ENCODE results near the gene SYCP3.

GRCh38 chr12:101703487-101703886, 35.8 kb downstream of the SYCP3 start:
- TF ChIP-seq, protein P1, sequence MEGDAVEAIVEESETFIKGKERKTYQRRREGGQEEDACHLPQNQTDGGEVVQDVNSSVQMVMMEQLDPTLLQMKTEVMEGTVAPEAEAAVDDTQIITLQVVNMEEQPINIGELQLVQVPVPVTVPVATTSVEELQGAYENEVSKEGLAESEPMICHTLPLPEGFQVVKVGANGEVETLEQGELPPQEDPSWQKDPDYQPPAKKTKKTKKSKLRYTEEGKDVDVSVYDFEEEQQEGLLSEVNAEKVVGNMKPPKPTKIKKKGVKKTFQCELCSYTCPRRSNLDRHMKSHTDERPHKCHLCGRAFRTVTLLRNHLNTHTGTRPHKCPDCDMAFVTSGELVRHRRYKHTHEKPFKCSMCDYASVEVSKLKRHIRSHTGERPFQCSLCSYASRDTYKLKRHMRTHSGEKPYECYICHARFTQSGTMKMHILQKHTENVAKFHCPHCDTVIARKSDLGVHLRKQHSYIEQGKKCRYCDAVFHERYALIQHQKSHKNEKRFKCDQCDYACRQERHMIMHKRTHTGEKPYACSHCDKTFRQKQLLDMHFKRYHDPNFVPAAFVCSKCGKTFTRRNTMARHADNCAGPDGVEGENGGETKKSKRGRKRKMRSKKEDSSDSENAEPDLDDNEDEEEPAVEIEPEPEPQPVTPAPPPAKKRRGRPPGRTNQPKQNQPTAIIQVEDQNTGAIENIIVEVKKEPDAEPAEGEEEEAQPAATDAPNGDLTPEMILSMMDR (IDR thresholded peaks at IDR 0.05): no peak
- TF ChIP-seq POLR2A (IDR thresholded peaks at IDR 0.05): no peak
- TF ChIP-seq POLR2AphosphoS5 (IDR thresholded peaks at IDR 0.05): no peak
